ENCODE results near the gene MTMR3.

MTMR3 gene

GRCh38 chr22:29842740-29843139 lies 40.2 kb upstream of the MTMR3 start:
- TF ChIP-seq, protein P1, sequence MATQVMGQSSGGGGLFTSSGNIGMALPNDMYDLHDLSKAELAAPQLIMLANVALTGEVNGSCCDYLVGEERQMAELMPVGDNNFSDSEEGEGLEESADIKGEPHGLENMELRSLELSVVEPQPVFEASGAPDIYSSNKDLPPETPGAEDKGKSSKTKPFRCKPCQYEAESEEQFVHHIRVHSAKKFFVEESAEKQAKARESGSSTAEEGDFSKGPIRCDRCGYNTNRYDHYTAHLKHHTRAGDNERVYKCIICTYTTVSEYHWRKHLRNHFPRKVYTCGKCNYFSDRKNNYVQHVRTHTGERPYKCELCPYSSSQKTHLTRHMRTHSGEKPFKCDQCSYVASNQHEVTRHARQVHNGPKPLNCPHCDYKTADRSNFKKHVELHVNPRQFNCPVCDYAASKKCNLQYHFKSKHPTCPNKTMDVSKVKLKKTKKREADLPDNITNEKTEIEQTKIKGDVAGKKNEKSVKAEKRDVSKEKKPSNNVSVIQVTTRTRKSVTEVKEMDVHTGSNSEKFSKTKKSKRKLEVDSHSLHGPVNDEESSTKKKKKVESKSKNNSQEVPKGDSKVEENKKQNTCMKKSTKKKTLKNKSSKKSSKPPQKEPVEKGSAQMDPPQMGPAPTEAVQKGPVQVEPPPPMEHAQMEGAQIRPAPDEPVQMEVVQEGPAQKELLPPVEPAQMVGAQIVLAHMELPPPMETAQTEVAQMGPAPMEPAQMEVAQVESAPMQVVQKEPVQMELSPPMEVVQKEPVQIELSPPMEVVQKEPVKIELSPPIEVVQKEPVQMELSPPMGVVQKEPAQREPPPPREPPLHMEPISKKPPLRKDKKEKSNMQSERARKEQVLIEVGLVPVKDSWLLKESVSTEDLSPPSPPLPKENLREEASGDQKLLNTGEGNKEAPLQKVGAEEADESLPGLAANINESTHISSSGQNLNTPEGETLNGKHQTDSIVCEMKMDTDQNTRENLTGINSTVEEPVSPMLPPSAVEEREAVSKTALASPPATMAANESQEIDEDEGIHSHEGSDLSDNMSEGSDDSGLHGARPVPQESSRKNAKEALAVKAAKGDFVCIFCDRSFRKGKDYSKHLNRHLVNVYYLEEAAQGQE (IDR thresholded peaks at IDR 0.05; ENCODE audit: low read depth), result no peak
- TF ChIP-seq USF1 (IDR thresholded peaks at IDR 0.05) (no peak), TEAD4 (IDR thresholded peaks at IDR 0.05) (no peak), TCF12 (IDR thresholded peaks at IDR 0.05; ENCODE audit: low read depth) (no peak)

DNA sequence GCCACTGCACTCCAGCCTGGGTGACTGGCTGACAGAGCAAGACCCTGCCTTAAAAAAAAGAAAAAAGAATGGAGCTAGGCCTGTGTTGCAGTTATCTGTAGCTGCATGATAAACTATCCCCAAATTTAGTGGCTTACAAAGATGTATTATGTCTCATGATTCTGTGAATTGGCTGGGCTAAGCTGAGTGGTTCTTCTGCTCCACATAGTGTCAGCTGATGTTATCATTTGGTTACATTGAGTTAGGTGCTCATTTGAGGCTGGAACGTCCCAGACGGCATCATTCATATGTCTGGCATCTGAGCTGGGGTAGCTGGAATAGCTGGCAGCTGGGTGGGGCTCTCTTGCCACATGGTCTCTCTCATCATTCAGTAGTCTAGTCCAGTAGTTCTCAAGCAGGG lies 36.7 kb upstream of the MTMR3 start:
- TF ChIP-seq TCF12 (IDR thresholded peaks at IDR 0.05; ENCODE audit: low read depth) (no peak), USF1 (IDR thresholded peaks at IDR 0.05) (no peak), ZBTB7A (IDR thresholded peaks at IDR 0.05; ENCODE audit: low read depth) (no peak), TEAD4 (IDR thresholded peaks at IDR 0.05) (no peak), EP300 (IDR thresholded peaks at IDR 0.05; ENCODE audit: borderline replicate concordance) (no peak), FOXM1 (IDR thresholded peaks at IDR 0.05; ENCODE audit: borderline replicate concordance, low read depth) (no peak), TAF1 (IDR thresholded peaks at IDR 0.05; ENCODE audit: low read depth) (no peak), NFIC (IDR thresholded peaks at IDR 0.05) (no peak), CREB1 (IDR thresholded peaks at IDR 0.05; ENCODE audit: low read depth) (no peak), MAX (IDR thresholded peaks at IDR 0.05) (no peak), RAD21 (IDR thresholded peaks at IDR 0.05; ENCODE audit: low read depth) (no peak), EGR1 (IDR thresholded peaks at IDR 0.05) (no peak), CEBPB (IDR thresholded peaks at IDR 0.05) (no peak), YY1 (IDR thresholded peaks at IDR 0.05; ENCODE audit: low read depth) (no peak)
- TF ChIP-seq, protein P1 (IDR thresholded peaks at IDR 0.05; ENCODE audit: low read depth), result no peak

DNA sequence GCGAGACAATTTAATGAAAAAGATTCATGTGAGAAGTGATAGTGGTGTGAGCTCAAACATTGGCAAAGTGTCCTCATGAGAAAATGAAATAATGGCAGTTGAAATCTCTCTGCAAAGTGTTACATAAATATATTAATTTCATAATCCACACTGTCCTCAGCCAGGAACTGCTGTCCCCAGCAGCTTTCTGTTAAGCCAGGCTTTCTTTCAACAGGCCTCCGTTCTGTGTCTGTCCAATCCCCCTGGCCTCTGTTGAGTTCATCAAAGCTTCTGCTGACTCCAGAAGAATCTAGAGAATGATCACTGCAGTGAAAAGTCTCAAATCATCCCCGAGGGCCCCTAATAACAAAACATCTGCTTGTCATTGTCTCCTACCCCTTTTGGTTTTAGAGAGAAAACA lies 34.9 kb upstream of the MTMR3 start:
- TF ChIP-seq, protein P1 (IDR thresholded peaks at IDR 0.05; ENCODE audit: low read depth), result no peak
- no peak for TF ChIP-seq YY1 (IDR thresholded peaks at IDR 0.05; ENCODE audit: low read depth)
- no peak for TF ChIP-seq USF1 (IDR thresholded peaks at IDR 0.05)
- no peak for TF ChIP-seq MAX (IDR thresholded peaks at IDR 0.05)
- no peak for TF ChIP-seq TAF1 (IDR thresholded peaks at IDR 0.05; ENCODE audit: low read depth)
- no peak for TF ChIP-seq TCF12 (IDR thresholded peaks at IDR 0.05; ENCODE audit: low read depth)
- TF ChIP-seq EP300 (IDR thresholded peaks at IDR 0.05; ENCODE audit: borderline replicate concordance), result no peak
- TF ChIP-seq RAD21 (IDR thresholded peaks at IDR 0.05; ENCODE audit: low read depth), result no peak
- TF ChIP-seq NFIC (IDR thresholded peaks at IDR 0.05), result no peak
- no peak for TF ChIP-seq CEBPB (IDR thresholded peaks at IDR 0.05)
- TF ChIP-seq TEAD4 (IDR thresholded peaks at IDR 0.05), result no peak
- TF ChIP-seq ZBTB7A (IDR thresholded peaks at IDR 0.05; ENCODE audit: low read depth), result no peak
- no peak for TF ChIP-seq CREB1 (IDR thresholded peaks at IDR 0.05; ENCODE audit: low read depth)
- no peak for TF ChIP-seq EGR1 (IDR thresholded peaks at IDR 0.05)
- no peak for TF ChIP-seq FOXM1 (IDR thresholded peaks at IDR 0.05; ENCODE audit: borderline replicate concordance, low read depth)

- TF ChIP-seq TAF1 (IDR thresholded peaks at IDR 0.05; ENCODE audit: low read depth), result no peak
- no peak for TF ChIP-seq MAX (IDR thresholded peaks at IDR 0.05)
- TF ChIP-seq EP300 (IDR thresholded peaks at IDR 0.05; ENCODE audit: borderline replicate concordance), result no peak
- no peak for TF ChIP-seq ZBTB7A (IDR thresholded peaks at IDR 0.05; ENCODE audit: low read depth)
- no peak for TF ChIP-seq RAD21 (IDR thresholded peaks at IDR 0.05; ENCODE audit: low read depth)
- TF ChIP-seq EGR1 (IDR thresholded peaks at IDR 0.05), result no peak
- TF ChIP-seq TEAD4 (IDR thresholded peaks at IDR 0.05), result no peak
- no peak for TF ChIP-seq NFIC (IDR thresholded peaks at IDR 0.05)
- no peak for TF ChIP-seq YY1 (IDR thresholded peaks at IDR 0.05; ENCODE audit: low read depth)
- TF ChIP-seq USF1 (IDR thresholded peaks at IDR 0.05), result no peak
- TF ChIP-seq, protein P1 (IDR thresholded peaks at IDR 0.05; ENCODE audit: low read depth), result no peak
- TF ChIP-seq TCF12 (IDR thresholded peaks at IDR 0.05; ENCODE audit: low read depth), result no peak
- TF ChIP-seq FOXM1 (IDR thresholded peaks at IDR 0.05; ENCODE audit: borderline replicate concordance, low read depth), result no peak
- TF ChIP-seq CEBPB (IDR thresholded peaks at IDR 0.05), result no peak
- no peak for TF ChIP-seq CREB1 (IDR thresholded peaks at IDR 0.05; ENCODE audit: low read depth)
These were observed 28.5 kb upstream of the MTMR3 start for GRCh38 chr22:29854432-29854831.

Data from Ishikawa (cell line).